HEK293 (cell line): ENCODE data around the gene LRRC49.
A peak's percentile ranks its signal among the peaks of the same experiment; 100 is the strongest.

Experiments used
- CTCF ChIA-PET: fragments of 350-600 bp; formaldehyde crosslinking; extraction: SDS; loops from one replicate; lab custom pipeline; 2021; ENCODE audit warnings: antibody characterized with exemption; lab: Yijun Ruan, JAX
- POLR2A ChIA-PET: fragments of 300-600 bp; formaldehyde crosslinking; extraction: SDS; loops from one replicate; lab custom pipeline; 2020; ENCODE audit warnings: antibody characterized with exemption, inconsistent platforms; lab: Yijun Ruan, JAX
- H3K27ac ChIP-seq: fragments of 200-500 bp; sonication (Bioruptor generic); 2 replicates; pipeline ENCODE4 v1.5.1; 2014; ENCODE audit warnings: low read depth, low read length, control low read depth, inconsistent platforms; ENCODE audit errors: extremely low read depth
- H3K36me3 ChIP-seq, 2 experiments: fragments of 200-500 bp in 1 of 2; sonication (Bioruptor generic) in 1 of 2; 1 replicate in 1 of 2; 2 replicates in 1 of 2; pipeline ENCODE4 v1.5.1; 2014 to 2017; ENCODE audit warnings: inconsistent platforms in 2 of 2, low read length in 2 of 2; ENCODE audit not compliant: control insufficient read depth in 2 of 2, insufficient read depth in 1 of 2
- H3K4me1 ChIP-seq: fragments of 200-500 bp; sonication (Bioruptor generic); 2 replicates; pipeline ENCODE4 v1.5.1; 2014; ENCODE audit warnings: mild to moderate bottlenecking, low read length, inconsistent platforms; ENCODE audit not compliant: control insufficient read depth, insufficient read depth
- H3K4me3 ChIP-seq: 2 replicates; pipeline ENCODE4 v1.5.1; 2011; ENCODE audit warnings: low read depth, mild to moderate bottlenecking, control low read depth, low read length, moderate library complexity
- H3K9me3 ChIP-seq: fragments of 200-500 bp; sonication (Bioruptor generic); 2 replicates; pipeline ENCODE4 v1.5.1; 2014; ENCODE audit warnings: low read depth, low read length, inconsistent platforms; ENCODE audit not compliant: control insufficient read depth, insufficient read depth
- SCRT2 ChIP-seq: fragments of 450-650 bp; formaldehyde crosslinking; IDR thresholded peaks from 2 replicates; pipeline ENCODE4 v1.5.1; 2016; ENCODE audit warnings: missing biosample characterization, missing genetic modification characterization
- ZIC2 ChIP-seq: fragments of 450-650 bp; formaldehyde crosslinking; IDR thresholded peaks from 2 replicates; pipeline ENCODE4 v1.5.1; 2016; ENCODE audit warnings: missing biosample characterization, missing genetic modification characterization
- ZNF26 ChIP-seq: fragments of 450-650 bp; formaldehyde crosslinking; IDR thresholded peaks from 2 replicates; pipeline ENCODE4 v1.5.1; 2016; ENCODE audit warnings: missing biosample characterization, missing genetic modification characterization
- ZNF280C ChIP-seq: fragments of 450-650 bp; formaldehyde crosslinking; IDR thresholded peaks from 2 replicates; pipeline ENCODE4 v1.5.1; 2016; ENCODE audit warnings: missing biosample characterization, missing genetic modification characterization
- ZNF292 ChIP-seq: fragments of 450-650 bp; formaldehyde crosslinking; IDR thresholded peaks from 2 replicates; pipeline ENCODE4 v1.5.1; 2016; ENCODE audit warnings: low read depth, missing biosample characterization, missing genetic modification characterization, borderline replicate concordance
- ZNF394 ChIP-seq: fragments of 450-650 bp; formaldehyde crosslinking; IDR thresholded peaks from 2 replicates; pipeline ENCODE4 v1.5.1; 2016; ENCODE audit warnings: missing biosample characterization, missing genetic modification characterization, mild to moderate bottlenecking, moderate library complexity, borderline replicate concordance
- ZNF473 ChIP-seq: fragments of 450-650 bp; formaldehyde crosslinking; IDR thresholded peaks from 2 replicates; pipeline ENCODE4 v1.5.1; 2017; ENCODE audit warnings: missing biosample characterization, missing genetic modification characterization
- ZNF501 ChIP-seq: fragments of 450-650 bp; formaldehyde crosslinking; IDR thresholded peaks from 2 replicates; pipeline ENCODE4 v1.5.1; 2016; ENCODE audit warnings: missing biosample characterization, missing genetic modification characterization
- ZNF558 ChIP-seq: fragments of 450-650 bp; formaldehyde crosslinking; IDR thresholded peaks from 2 replicates; pipeline ENCODE4 v1.5.1; 2016; ENCODE audit warnings: missing biosample characterization, missing genetic modification characterization
- ZNF561 ChIP-seq: fragments of 450-650 bp; IDR thresholded peaks from 2 replicates; pipeline ENCODE4 v1.5.1; 2018; ENCODE audit warnings: missing biosample characterization, missing genetic modification characterization, borderline replicate concordance
- ZNF692 ChIP-seq: fragments of 450-650 bp; formaldehyde crosslinking; IDR thresholded peaks from 2 replicates; pipeline ENCODE4 v1.5.1; 2016; ENCODE audit warnings: missing biosample characterization, missing genetic modification characterization
- ZNF777 ChIP-seq: fragments of 450-650 bp; formaldehyde crosslinking; IDR thresholded peaks from 2 replicates; pipeline ENCODE4 v1.5.1; 2017; ENCODE audit warnings: missing biosample characterization, missing genetic modification characterization, borderline replicate concordance
- ZNF830 ChIP-seq: fragments of 450-650 bp; IDR thresholded peaks from 2 replicates; pipeline ENCODE4 v1.5.0; 2018; ENCODE audit warnings: missing biosample characterization, missing genetic modification characterization, low read depth, mild to moderate bottlenecking, moderate library complexity
- ZSCAN16 ChIP-seq: fragments of 450-650 bp; formaldehyde crosslinking; IDR thresholded peaks from 2 replicates; pipeline ENCODE4 v1.5.1; 2016; ENCODE audit warnings: missing biosample characterization, missing genetic modification characterization
- ZSCAN4 ChIP-seq: fragments of 450-650 bp; formaldehyde crosslinking; IDR thresholded peaks from 2 replicates; pipeline ENCODE4 v1.5.1; 2017; ENCODE audit warnings: missing biosample characterization, missing genetic modification characterization
- ZSCAN5A ChIP-seq: fragments of 450-650 bp; formaldehyde crosslinking; IDR thresholded peaks from 2 replicates; pipeline ENCODE4 v1.5.1; 2016; ENCODE audit warnings: missing biosample characterization, missing genetic modification characterization

Gene LRRC49

GRCh38 chr15:70932397-70932796 lies 39.8 kb downstream of the LRRC49 start:
- Histone ChIP-seq H3K36me3 (no peaks in the 10 kb centered on the region; a peak in 1 of 3 replicates), H3K4me3 (no peak overlapping the region), H3K4me1 (peaks cover 14% of the 10 kb centered on the region), H3K9me3 (no peaks in the 10 kb centered on the region), H3K27ac (no peak overlapping the region)
- ChIA-PET POLR2A (no interaction called here), CTCF (interaction anchor here (0.6 to 1.9 kb wide), 3 partner anchors 21 to 277 kb away, joined by 3 to 6 read pairs (median 4); no protein-coding TSS in a partner anchor)
- TF ChIP-seq ZSCAN4 (tag by site-specific recombination) (no peak), ZNF777 (tag by site-specific recombination) (no peak), SCRT2 (tag by site-specific recombination) (peak; percentile 72; the same call in 1 of the 2 replicates)

- CTCF ChIA-PET = interaction anchor here (1.9 kb wide), 1 partner anchor 24 kb away, joined by 4 read pairs; no protein-coding TSS in a partner anchor
These were observed 40.8 kb downstream of the LRRC49 start for GRCh38 chr15:70933411-70933810.

More at GRCh38 chr15:70933411-70933810, 40.8 kb downstream of the LRRC49 start:
- TF ChIP-seq ZSCAN5A (tag by site-specific recombination) (no peak), ZNF830 (no peak), ZNF692 (tag by site-specific recombination) (no peak), ZNF558 (no peak), ZNF561 (tag by site-specific recombination) (no peak), ZSCAN16 (tag by site-specific recombination) (no peak), ZIC2 (tag by site-specific recombination) (no peak), ZNF26 (no peak), ZNF292 (no peak), ZNF394 (no peak), ZNF473 (tag by site-specific recombination) (no peak), ZNF280C (tag by site-specific recombination) (no peak), ZNF501 (tag by site-specific recombination) (no peak)
- no peaks in the 10 kb centered on the region; a peak in 1 of 3 replicates for H3K36me3 ChIP-seq
- H3K9me3 ChIP-seq = no peaks in the 10 kb centered on the region
- POLR2A ChIA-PET = no interaction called here
- H3K27ac ChIP-seq = no peak overlapping the region
- H3K4me1 ChIP-seq = peaks cover 14% of the 10 kb centered on the region
- no peak overlapping the region for H3K4me3 ChIP-seq
